Measurements from ENCODE around the gene HOXA7.
A peak's percentile ranks its signal among the peaks of the same experiment; 100 is the strongest.

GRCh38 chr7:27148031-27148755, 8.3 kb downstream of the HOXA7 start:
- TF ChIP-seq CTCF (IDR thresholded peaks at IDR 0.05) (no peak), POLR2AphosphoS5 (IDR thresholded peaks at IDR 0.05) (peak in 2 of 4 donors; percentile 8 to 17), POLR2A (IDR thresholded peaks at IDR 0.05) (peak in 1 of 2 donors; percentile 61), EP300 (IDR thresholded peaks at IDR 0.05) (no peak)
